ENCODE measurements around the gene ACSS1. TPM values are rescaled to one million over a fixed set of nuclear protein-coding genes. Genes with fewer than 3 reads are reported as not detected.

Gene ACSS1
- total RNA-seq, 1 donor from 2014 or later: 164 TPM

- DNase-seq: no peak
- no peak for ATAC-seq
- intact Hi-C loops (cut with micrococcal nuclease): no loop called here
These were observed 5.6 kb upstream of the ACSS1 start for GRCh38 chr20:25063546-25063945.

GRCh38 chr20:25062841-25063240 is 4.9 kb upstream of the ACSS1 start:
- ATAC-seq (no peak), DNase-seq (no peak)
- intact Hi-C loops (cut with micrococcal nuclease): no loop called here

GRCh38 chr20:25061821-25062530 is 4.0 kb upstream of the ACSS1 start:
- intact Hi-C loops (cut with micrococcal nuclease): no loop called here
- DNase-seq: no peak

GRCh38 chr20:25061103-25061799 is 3.3 kb upstream of the ACSS1 start:
- DNase-seq (no peak), ATAC-seq (no peak)
- intact Hi-C loops (cut with micrococcal nuclease): no loop called here

More at GRCh38 chr20:25061821-25062530, 4.0 kb upstream of the ACSS1 start:
- no peak for ATAC-seq

GRCh38 chr20:25059866-25060465 is 2.0 kb upstream of the ACSS1 start:
- DNase-seq (no peak), ATAC-seq (no peak)
- intact Hi-C loops (cut with micrococcal nuclease): no loop called here

GRCh38 chr20:25058847-25059810 is 1.2 kb upstream of the ACSS1 start:
- ATAC-seq: no peak
- no peak for DNase-seq
- intact Hi-C loops (cut with micrococcal nuclease): no loop called here

GRCh38 chr20:25057234-25058050 is 497 bp downstream of the ACSS1 start:
- peak; percentile 87 for DNase-seq
- intact Hi-C loops (cut with micrococcal nuclease): no loop called here
- ATAC-seq: peak; percentile 77

GRCh38 chr20:25056690-25057233 is 1.2 kb downstream of the ACSS1 start:
- DNase-seq (peak; percentile 67), ATAC-seq (no peak)
- intact Hi-C loops (cut with micrococcal nuclease): no loop called here

GRCh38 chr20:25055711-25056495 is 2.0 kb downstream of the ACSS1 start:
- DNase-seq (no peak), ATAC-seq (no peak)
- intact Hi-C loops (cut with micrococcal nuclease): no loop called here

GRCh38 chr20:25054995-25055629 is 2.8 kb downstream of the ACSS1 start:
- DNase-seq (no peak), ATAC-seq (no peak)
- intact Hi-C loops (cut with micrococcal nuclease): no loop called here

GRCh38 chr20:25054096-25054820 is 3.7 kb downstream of the ACSS1 start:
- ATAC-seq (no peak), DNase-seq (no peak)
- intact Hi-C loops (cut with micrococcal nuclease): no loop called here

- intact Hi-C loops (cut with micrococcal nuclease): no loop called here
- DNase-seq: peak; percentile 82
- peak; percentile 44 for ATAC-seq
These were observed 4.5 kb downstream of the ACSS1 start for GRCh38 chr20:25053255-25054031.

GRCh38 chr20:25052255-25053194 is 5.4 kb downstream of the ACSS1 start:
- ATAC-seq: no peak
- DNase-seq: no peak
- intact Hi-C loops (cut with micrococcal nuclease): no loop called here

- DNase-seq (no peak), ATAC-seq (no peak)
- intact Hi-C loops (cut with micrococcal nuclease): no loop called here
These were observed 6.4 kb downstream of the ACSS1 start for GRCh38 chr20:25051386-25052155.
